ENCODE data around the gene THUMPD1. TPM values are rescaled to one million over a fixed set of nuclear protein-coding genes. Genes with fewer than 3 reads are reported as not detected.

The THUMPD1 gene
- total and polyA plus RNA-seq, 10 of the 15 experiments (the other 5 are each of a cell fraction or from before 2014, with no cell fraction given) = 21.5 to 49.5 (median 36.9) TPM

- intact Hi-C loops (cut with micrococcal nuclease; ENCODE audit: unreplicated experiment) (no loop called here), in situ Hi-C loops (cut with MboI) (no loop called here)
- no peak for TF ChIP-seq SMARCA5 (IDR thresholded peaks at IDR 0.05)
- no peak for TF ChIP-seq BCL3 (IDR thresholded peaks at IDR 0.05; ENCODE audit: borderline replicate concordance, insufficient read depth, low read depth, low read length, poor library complexity, severe bottlenecking)
- TF ChIP-seq RCOR1 (conservative IDR thresholded peaks at IDR 0.05; ENCODE audit: low read depth, low read length) = no peak
- no peak for TF ChIP-seq SRF (IDR thresholded peaks at IDR 0.05; ENCODE audit: low read depth in 2 of 2, low read length in 2 of 2)
- TF ChIP-seq HDAC6 (IDR thresholded peaks at IDR 0.05; ENCODE audit: unreplicated experiment) = no peak
- TF ChIP-seq MLLT1 (IDR thresholded peaks at IDR 0.05) = no peak
- no peak for TF ChIP-seq E2F4 (IDR thresholded peaks at IDR 0.05; ENCODE audit: low read depth, low read length)
- TF ChIP-seq CBX5 (IDR thresholded peaks at IDR 0.05; ENCODE audit: low read depth) = no peak
- no peak for TF ChIP-seq SMAD1 (IDR thresholded peaks at IDR 0.05; ENCODE audit: low read depth, partially characterized antibody)
- Histone ChIP-seq H3K9ac (ENCODE audit: control insufficient read depth, insufficient read depth, low read length) (no peak overlapping the region), H3K4me2 (ENCODE audit: control insufficient read depth, insufficient read depth) (no peak overlapping the region), H3K27ac (ENCODE audit: control insufficient read depth, insufficient read depth) (no peak overlapping the region), H3K4me1 (ENCODE audit: control insufficient read depth, insufficient read depth, low read length) (no peaks in the 10 kb centered on the region), H4K20me1 (ENCODE audit: control insufficient read depth, insufficient read depth) (no peaks in the 10 kb centered on the region), H3K4me3 (no peak overlapping the region), H3K27me3 (replicated peaks in 1 of 2; ENCODE audit: control insufficient read depth in 2 of 2, insufficient read depth in 2 of 2, low read length in 1 of 2) (no peaks in the 10 kb centered on the region), H3K79me2 (ENCODE audit: control insufficient read depth, insufficient read depth, low read length) (no peaks in the 10 kb centered on the region), H3K9me3 (replicated peaks; ENCODE audit: control insufficient read depth, insufficient read depth, low read length) (no peaks in the 10 kb centered on the region), H2AFZ (ENCODE audit: control insufficient read depth, low read depth, low read length) (no peak overlapping the region), H3K36me3 (ENCODE audit: control insufficient read depth in 2 of 2, insufficient read depth in 2 of 2, low read length in 1 of 2) (no peaks in the 10 kb centered on the region)
- no TSS peak for BruUV-seq (replicated peaks)
- POLR2A ChIA-PET = interaction anchor here (1.3 kb wide), 1 partner anchor 10 kb away, joined by 4 read pairs; no protein-coding TSS in a partner anchor
- FAIRE-seq (no peak), DNase-seq (ENCODE audit: low read depth, low spot score) (no peak), ATAC-seq (no peak)
- CTCF ChIA-PET = no interaction called here
- SMC1A ChIA-PET (ENCODE audit: uncharacterized antibody, unreplicated experiment) = interaction anchor here (1.7 kb wide), 1 partner anchor 10 kb away, joined by 7 read pairs; no protein-coding TSS in a partner anchor
- RAD21 ChIA-PET (ENCODE audit: unreplicated experiment) = no interaction called here
Observed at GRCh38 chr16:20789130-20789529, 47.5 kb upstream of the THUMPD1 start.

All from GM12878 (cell line).